Measurements from ENCODE around the gene BCAS4.

BCAS4 gene

GRCh38 chr20:50857348-50857747 is 62.5 kb downstream of the BCAS4 start:
- DNase-seq: no peak

- DNase-seq: no peak
Measured at GRCh38 chr20:50858525-50858924, 63.7 kb downstream of the BCAS4 start.

- DNase-seq: no peak
Measured at GRCh38 chr20:50859161-50859560, 64.3 kb downstream of the BCAS4 start.

GRCh38 chr20:50861012-50861411 is 66.2 kb downstream of the BCAS4 start:
- DNase-seq: no peak

- no peak for DNase-seq
Measured at GRCh38 chr20:50862546-50862945, 67.7 kb downstream of the BCAS4 start.

GRCh38 chr20:50865114-50865513 is 70.3 kb downstream of the BCAS4 start:
- no peak for DNase-seq

GRCh38 chr20:50865591-50865990 is 70.7 kb downstream of the BCAS4 start:
- no peak for DNase-seq

- no peak for DNase-seq
Measured at GRCh38 chr20:50866036-50866685, 71.3 kb downstream of the BCAS4 start.

- DNase-seq: no peak
Measured at GRCh38 chr20:50866831-50867230, 72.0 kb downstream of the BCAS4 start.

GRCh38 chr20:50867805-50868204 is 72.9 kb downstream of the BCAS4 start:
- DNase-seq: no peak

GRCh38 chr20:50868509-50869495 is 73.9 kb downstream of the BCAS4 start:
- no peak for DNase-seq

- no peak for DNase-seq
Measured at GRCh38 chr20:50870561-50871161, 75.8 kb downstream of the BCAS4 start.

- DNase-seq: no peak
Measured at GRCh38 chr20:50872560-50873425, 77.9 kb downstream of the BCAS4 start.

GRCh38 chr20:50873585-50873984 is 78.7 kb downstream of the BCAS4 start:
- no peak for DNase-seq

- no peak for DNase-seq
Measured at GRCh38 chr20:50874111-50874757, 79.4 kb downstream of the BCAS4 start.

GRCh38 chr20:50874758-50875665 is 80.2 kb downstream of the BCAS4 start:
- DNase-seq: no peak

- DNase-seq: no peak
Measured at GRCh38 chr20:50876063-50876685, 81.3 kb downstream of the BCAS4 start.

GRCh38 chr20:50876816-50877215 is 82.0 kb downstream of the BCAS4 start:
- DNase-seq: no peak

- DNase-seq: no peak
Measured at GRCh38 chr20:50877232-50877743, 82.4 kb downstream of the BCAS4 start.
